Heart right ventricle (tissue), 16 donors: Measurements from ENCODE around the gene CDC26. TPM values are rescaled to one million over a fixed set of nuclear protein-coding genes. Genes with fewer than 3 reads are reported as not detected.

Experiments used
- ATAC-seq, 8 donors: fragments of 200-7000 bp; cut with Tn5 transposase; one replicate each; pipeline ENCODE4 v1.9.1; 2020; ENCODE audit warnings: mild to moderate bottlenecking in 8 of 8, moderate library complexity in 8 of 8, moderate number of reproducible peaks in 1 of 8
- DNase-seq, 2 donors: peaks; one replicate each; pipeline ENCODE4 v3.0.0-alpha.2; 2020
- H3K27ac ChIP-seq, 10 donors: fragments of 200-600 bp; sonication (generic) in 2 of 10; one replicate each; pipeline versions ENCODE4 v1.5.0 to v1.8.0; 2020 to 2022; ENCODE audit warnings: mild to moderate bottlenecking in 3 of 10
- H3K27me3 ChIP-seq, 7 donors: fragments of 200-600 bp; one replicate each; pipeline ENCODE4 v1.8.0; 2021 to 2022; ENCODE audit warnings: mild to moderate bottlenecking in 2 of 7
- H3K36me3 ChIP-seq, 9 donors: fragments of 200-600 bp; sonication (generic) in 1 of 9; one replicate each; pipeline versions ENCODE4 v1.5.0 to v1.8.0; 2020 to 2022; ENCODE audit warnings: mild to moderate bottlenecking in 2 of 9
- H3K4me1 ChIP-seq, 9 donors: fragments of 200-600 bp; sonication (generic) in 1 of 9; one replicate each; pipeline versions ENCODE4 v1.5.0 to v1.8.0; 2020 to 2022; ENCODE audit warnings: mild to moderate bottlenecking in 4 of 9
- H3K4me3 ChIP-seq, 10 donors: fragments of 200-600 bp; sonication (generic) in 2 of 10; one replicate each; pipeline versions ENCODE4 v1.5.0 to v1.8.0; 2020 to 2022; ENCODE audit warnings: mild to moderate bottlenecking in 7 of 10, moderate library complexity in 2 of 10
- H3K9me3 ChIP-seq, 11 donors: fragments of 200-600 bp in 10 of 11; sonication (generic) in 2 of 11; one replicate each; pipeline versions ENCODE4 v1.5.0 to v1.8.0; 2013 to 2022; ENCODE audit warnings: mild to moderate bottlenecking in 2 of 11, control low read depth in 1 of 11, moderate library complexity in 1 of 11
- CTCF ChIP-seq, 9 donors: fragments of 200-600 bp; sonication (generic) in 2 of 9; IDR thresholded peaks; one replicate each; pipeline versions ENCODE4 v1.5.0 to v1.8.0; 2021 to 2022; ENCODE audit warnings: antibody characterized with exemption in 9 of 9, mild to moderate bottlenecking in 5 of 9, moderate library complexity in 1 of 9
- WGBS, 2 donors: extraction: QIAGEN DNeasy Blood & Tissue Kit; methylation state at CpG; one replicate each; pipeline ENCODE4 v1.1.7; 2013; ENCODE audit warnings: inconsistent platforms in 1 of 2; 5-methylcytosine and 5-hydroxymethylcytosine counted together
- intact Hi-C, 10 donors: fragments of 100-400 bp; cut with DNase I; formaldehyde crosslinking; loops; one replicate each; pipeline versions ENCODE4 v1.11.1 to v1.14.2; 2022
- polyA plus RNA-seq, 2 donors: library from polyadenylated mRNA; stranded (reverse); fragments of 200-250 nt; gene quantifications; one replicate each; pipeline ENCODE4 v1.2.3, GENCODE V29; 2013
- total RNA-seq, 10 donors: library from RNA; stranded (reverse); fragmentation: NEBNext Ultra II Directional in 3 of 10; extraction: Animal tissue kit (Norgen Biotek cat#: 25700) in 3 of 10; gene quantifications; one replicate each; pipeline versions ENCODE4 v1.2.1 to v1.2.4, GENCODE V29; 2021 to 2023
- donor health status: Arrhythmogenic right ventricular cardiomyopathy.
- donor health status: ischemic (EF 13 %, LVEDD 7.1; RV severe dilation, severe dysfunction).
- donor health status: healthy with polysubstance abuse.
- donor health status: DM: no; HTN: yes; CAD: no.
- donor health status: DM: no; HTN: no; CAD: no.
- donor health status: ischemic (EF 25% LVEDD 6.9; RV normal size, moderate dysfunction).
- donor health status: ischemic (EF 25% LVEDD 5.7; RV mildly dilated, moderate dysfunction).
- donor health status: healthy.
- donor health status: DM: yes; HTN: yes; CAD: no.
- donor health status: Ischemic cardiomyopathy.
- donor health status: ischemic (EF 35%, LVEDD 5.7; RV mildly dilated, moderate dysfunction).
- donor health status: nonischemic (EF 11% LVEDD 7.7; RV severe dilation, severe dysfunction).
- donor health status: DM: yes; HTN: yes; CAD: no.
- donor health status: PGD.
- donor health status: ischemic (EF 29% LVEDD 5.4; RV normal size, mild dysfunction).
- donor health status: nonischemic (EF 23%, LVEDD 6.1; RV moderate dilation, normal function).

Gene CDC26
- total and polyA plus RNA-seq, 12 donors: 24.6 to 48.8 (median 30.8) TPM

DNA sequence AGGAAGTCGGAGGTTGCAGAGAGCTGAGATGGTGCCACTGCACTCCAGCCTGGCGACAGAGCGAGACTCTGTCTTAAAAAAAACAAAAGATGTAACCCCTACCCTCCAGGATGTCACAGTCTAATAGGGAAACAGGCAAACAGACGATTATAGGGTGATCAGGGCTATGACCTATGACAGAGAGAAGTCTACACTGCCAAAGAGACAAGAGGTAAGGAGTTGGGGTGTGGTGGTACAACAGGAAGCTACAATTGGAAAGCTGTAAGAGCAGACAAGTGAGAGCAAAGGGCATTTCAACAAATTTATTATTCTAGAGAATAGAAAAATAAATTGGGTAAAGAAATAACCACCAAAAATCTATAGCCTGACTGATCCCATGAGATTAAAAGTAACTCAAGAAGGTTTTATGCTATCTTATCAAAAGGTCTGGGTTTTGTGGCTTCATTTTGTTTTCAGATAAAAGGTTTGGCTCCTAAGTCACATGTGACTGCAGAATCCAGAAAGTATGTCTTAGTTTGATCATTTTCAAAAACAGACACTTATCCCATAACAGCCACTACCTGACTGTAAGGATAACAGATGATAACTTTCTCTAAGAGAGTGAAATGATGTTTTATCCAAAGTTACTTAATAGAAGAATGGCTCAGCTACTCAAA is 7.3 kb downstream of the CDC26 start:
- ATAC-seq (no peak), DNase-seq (no peak)
- H3K36me3 ChIP-seq: peaks cover 0 to 85% (median 39%) of the 10 kb centered on the region in 9 donors
- no peaks in the 10 kb centered on the region for H3K27me3 ChIP-seq
- no peaks in the 10 kb centered on the region for H3K9me3 ChIP-seq
- no peak for TF ChIP-seq CTCF (IDR thresholded peaks at IDR 0.05)
- intact Hi-C loops: no loop called here
- H3K4me3 ChIP-seq: no peak overlapping the region
- 88 to 89% methylated on average over 4 of the region's 4 CpGs for WGBS, 2 donors
- no peak overlapping the region for H3K27ac ChIP-seq
- H3K4me1 ChIP-seq: peaks cover 0 to 18% (median 5%) of the 10 kb centered on the region in 9 donors

- H3K9me3 ChIP-seq: no peaks in the 10 kb centered on the region
- H3K4me3 ChIP-seq: no peak overlapping the region
- no peaks in the 10 kb centered on the region for H3K27me3 ChIP-seq
- no peak for TF ChIP-seq CTCF (IDR thresholded peaks at IDR 0.05)
- DNase-seq (no peak), ATAC-seq (no peak)
- peaks cover 0 to 4% (median 0%) of the 10 kb centered on the region in 9 donors for H3K4me1 ChIP-seq
- 87 to 92% methylated on average over 3 of the region's 3 CpGs for WGBS, 2 donors
- no peak overlapping the region for H3K27ac ChIP-seq
- intact Hi-C loops: no loop called here
- H3K36me3 ChIP-seq: peaks cover 0 to 85% (median 27%) of the 10 kb centered on the region in 9 donors
These were observed 9.2 kb downstream of the CDC26 start for GRCh38 chr9:113266174-113266573.

DNA sequence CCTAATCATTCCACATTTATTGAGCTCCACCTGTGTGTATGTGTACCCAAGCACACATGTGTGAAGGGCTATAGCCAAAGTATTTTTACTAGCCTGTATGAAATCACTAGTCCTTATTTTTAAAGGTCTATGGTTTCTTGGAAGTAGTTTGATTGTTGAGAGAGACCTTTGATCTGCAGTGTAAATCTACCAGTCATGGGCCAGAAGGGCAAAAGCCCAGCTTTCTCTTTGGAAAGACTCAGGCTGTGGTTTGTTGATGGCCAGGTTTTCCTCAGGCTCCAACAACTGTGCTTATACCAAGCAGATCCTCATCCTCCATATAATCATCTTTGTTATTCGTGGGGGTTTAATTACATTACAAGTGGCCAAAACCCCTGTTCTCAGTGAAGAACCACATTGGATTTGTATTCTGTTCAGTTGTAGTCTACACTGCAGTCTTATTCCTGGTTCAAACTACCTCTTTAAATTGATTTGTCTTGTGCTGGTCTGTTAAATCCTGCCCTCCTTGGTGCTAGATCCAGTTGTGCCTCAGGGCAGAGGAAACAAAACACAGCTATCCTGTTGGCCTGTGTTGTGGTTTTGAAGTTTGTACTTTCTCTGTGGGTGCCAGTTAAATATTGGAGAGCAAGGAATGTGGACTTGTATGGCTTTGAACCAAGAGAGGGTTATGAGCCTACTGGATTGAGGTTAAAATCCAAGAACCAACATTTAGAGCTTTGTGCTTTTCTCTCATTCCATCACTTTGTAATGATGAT is 13.3 kb downstream of the CDC26 start:
- no peaks in the 10 kb centered on the region for H3K4me1 ChIP-seq
- DNase-seq: no peak
- intact Hi-C loops: no loop called here
- no peak overlapping the region for H3K4me3 ChIP-seq
- ATAC-seq: no peak
- no peak overlapping the region for H3K27ac ChIP-seq
- no peaks in the 10 kb centered on the region for H3K9me3 ChIP-seq
- 83 to 90% methylated on average over 1 of the region's 1 CpG for WGBS, 2 donors
- TF ChIP-seq CTCF (IDR thresholded peaks at IDR 0.05): no peak
- peaks cover 0 to 85% (median 20%) of the 10 kb centered on the region in 9 donors for H3K36me3 ChIP-seq
- no peaks in the 10 kb centered on the region for H3K27me3 ChIP-seq

DNA sequence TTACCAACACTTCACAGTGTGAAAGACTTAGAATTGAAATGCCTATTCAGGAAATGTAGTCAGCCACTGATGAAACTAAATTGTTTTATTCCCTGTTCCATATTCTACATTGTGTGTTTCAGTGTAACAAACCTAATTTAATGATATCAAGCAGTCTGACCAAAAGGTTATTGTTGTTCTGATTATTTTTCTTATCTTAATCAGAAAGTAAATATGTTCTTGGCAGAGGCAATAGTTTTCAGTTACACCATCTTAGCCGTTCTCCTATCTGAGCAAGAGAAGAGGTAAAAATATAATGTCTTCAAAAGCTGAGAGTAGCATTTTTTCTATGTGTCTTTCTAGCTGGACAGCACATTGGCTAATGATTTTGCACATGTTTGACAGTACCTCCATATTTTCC is 17.1 kb downstream of the CDC26 start:
- no peak overlapping the region for H3K27ac ChIP-seq
- intact Hi-C loops: no loop called here
- 52 to 53% methylated on average over 1 of the region's 1 CpG for WGBS, 2 donors
- no peak for DNase-seq
- no peak overlapping the region for H3K4me3 ChIP-seq
- no peak for ATAC-seq
- H3K9me3 ChIP-seq: no peaks in the 10 kb centered on the region
- peaks cover 0 to 78% (median 20%) of the 10 kb centered on the region in 9 donors for H3K36me3 ChIP-seq
- no peaks in the 10 kb centered on the region for H3K27me3 ChIP-seq
- no peak for TF ChIP-seq CTCF (IDR thresholded peaks at IDR 0.05)
- no peaks in the 10 kb centered on the region for H3K4me1 ChIP-seq
